Measurements from ENCODE around the gene CHAMP1.

DNA sequence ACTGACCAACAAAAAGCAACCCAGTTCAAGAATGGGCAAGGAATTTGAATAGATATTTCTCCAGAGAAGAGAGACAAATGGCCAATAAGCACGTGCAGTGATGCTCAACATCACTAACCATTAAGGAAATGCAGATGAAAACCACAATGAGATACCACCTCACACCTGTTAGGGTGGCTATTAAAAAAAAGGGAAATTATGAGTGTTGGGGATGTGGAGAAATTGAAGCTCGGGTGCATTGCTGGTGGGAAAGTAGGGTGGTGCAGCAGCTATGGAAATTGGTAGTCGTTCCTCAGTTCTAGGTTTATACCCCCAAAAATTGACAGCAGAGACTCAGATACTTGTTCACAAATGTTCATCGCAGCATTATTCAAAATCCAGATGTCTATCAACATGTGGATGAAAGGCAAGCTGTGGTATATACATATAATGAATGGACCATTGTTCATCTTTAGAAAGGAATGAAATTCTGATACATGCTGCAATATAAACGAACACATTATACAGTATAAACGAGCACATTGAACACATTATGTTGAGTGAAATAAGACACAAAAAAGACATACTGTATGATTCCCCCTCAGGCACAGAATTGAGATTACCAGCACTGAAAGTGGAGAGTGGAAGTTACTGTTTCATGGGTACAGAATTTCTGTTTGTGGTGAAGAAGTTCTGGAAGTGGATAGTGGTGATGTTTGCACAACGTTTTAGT lies 927 bp downstream of the CHAMP1 start:
- TF ChIP-seq CTCF (tag by site-specific recombination; IDR thresholded peaks at IDR 0.05) (no peak), KLF16 (tag by site-specific recombination; IDR thresholded peaks at IDR 0.05) (no peak), ZNF704 (tag by site-specific recombination; IDR thresholded peaks at IDR 0.05) (no peak), ZNF24 (tag by site-specific recombination; IDR thresholded peaks at IDR 0.05) (no peak), ZFP69B (tag by site-specific recombination; IDR thresholded peaks at IDR 0.05) (no peak), REST (tag by site-specific recombination; IDR thresholded peaks at IDR 0.05) (no peak), ZNF677 (tag by site-specific recombination; IDR thresholded peaks at IDR 0.05) (no peak), ZBTB8A (tag by site-specific recombination; IDR thresholded peaks at IDR 0.05) (no peak)
